Measurements from ENCODE around the gene RABL3.
"Not testable (repeated sequence)": the region's sequence is repeated elsewhere in the genome, so short reads cannot be mapped to it uniquely, and the experiment has no call there.

RABL3 gene

GRCh38 chr3:120642368-120642948 is 99.9 kb downstream of the RABL3 start:
- intact Hi-C loops (cut with DNase I; ENCODE audit: low total_unique reads), result no loop called here
- Histone ChIP-seq H3K27ac (no peak overlapping the region), H3K36me3 (no peaks in the 10 kb centered on the region), H3K27me3 (no peaks in the 10 kb centered on the region), H3K4me1 (no peaks in the 10 kb centered on the region), H3K4me3 (no peak overlapping the region), H3K9me3 (no peaks in the 10 kb centered on the region)
- no peak for DNase-seq
- no peak for TF ChIP-seq CTCF (IDR thresholded peaks at IDR 0.05)

GRCh38 chr3:120641696-120642246 is 100.5 kb downstream of the RABL3 start:
- no peak for TF ChIP-seq CTCF (IDR thresholded peaks at IDR 0.05)
- H3K27me3 ChIP-seq, result no peaks in the 10 kb centered on the region
- no peak overlapping the region for H3K4me3 ChIP-seq
- H3K27ac ChIP-seq, result no peak overlapping the region
- H3K36me3 ChIP-seq, result no peaks in the 10 kb centered on the region
- no peaks in the 10 kb centered on the region for H3K4me1 ChIP-seq
- intact Hi-C loops (cut with DNase I; ENCODE audit: low total_unique reads), result no loop called here
- DNase-seq, result no peak
- H3K9me3 ChIP-seq, result no peaks in the 10 kb centered on the region

GRCh38 chr3:120640231-120640630 is 102.1 kb downstream of the RABL3 start:
- no peak for TF ChIP-seq CTCF (IDR thresholded peaks at IDR 0.05)
- H3K4me3 ChIP-seq, result no peak overlapping the region
- H3K27me3 ChIP-seq, result no peaks in the 10 kb centered on the region
- DNase-seq, result no peak
- H3K4me1 ChIP-seq, result no peaks in the 10 kb centered on the region
- no peak overlapping the region for H3K27ac ChIP-seq
- H3K36me3 ChIP-seq, result no peaks in the 10 kb centered on the region
- intact Hi-C loops (cut with DNase I; ENCODE audit: low total_unique reads), result no loop called here
- H3K9me3 ChIP-seq, result no peaks in the 10 kb centered on the region

GRCh38 chr3:120638820-120639219 is 103.5 kb downstream of the RABL3 start:
- H3K36me3 ChIP-seq; H3K4me3 ChIP-seq; H3K27ac ChIP-seq; H3K27me3 ChIP-seq; H3K4me1 ChIP-seq; intact Hi-C loops (cut with DNase I; ENCODE audit: low total_unique reads); DNase-seq; H3K9me3 ChIP-seq: not testable (repeated sequence)

GRCh38 chr3:120637851-120638559 is 104.3 kb downstream of the RABL3 start:
- no peaks in the 10 kb centered on the region for H3K4me1 ChIP-seq
- TF ChIP-seq CTCF (IDR thresholded peaks at IDR 0.05), result no peak

GRCh38 chr3:120636795-120637401 is 105.4 kb downstream of the RABL3 start:
- Histone ChIP-seq H3K4me3 (no peak overlapping the region), H3K4me1 (no peaks in the 10 kb centered on the region), H3K36me3 (no peaks in the 10 kb centered on the region), H3K9me3 (no peaks in the 10 kb centered on the region), H3K27ac (no peak overlapping the region), H3K27me3 (no peaks in the 10 kb centered on the region)
- no peak for DNase-seq
- intact Hi-C loops (cut with DNase I; ENCODE audit: low total_unique reads), result no loop called here
- no peak for TF ChIP-seq CTCF (IDR thresholded peaks at IDR 0.05)

More at GRCh38 chr3:120637851-120638559, 104.3 kb downstream of the RABL3 start:
- intact Hi-C loops (cut with DNase I; ENCODE audit: low total_unique reads), result no loop called here
- H3K27ac ChIP-seq, result no peak overlapping the region
- no peak overlapping the region for H3K4me3 ChIP-seq
- no peaks in the 10 kb centered on the region for H3K9me3 ChIP-seq
- no peak for DNase-seq
- H3K27me3 ChIP-seq, result no peaks in the 10 kb centered on the region
- no peaks in the 10 kb centered on the region for H3K36me3 ChIP-seq
